Upper lobe of left lung (tissue), 4 donors: ENCODE results near the gene ENOX1.

Experiments used
- POLR2A ChIP-seq, 4 donors: fragments of 450-650 bp; IDR thresholded peaks; one replicate each; pipeline ENCODE4 v1.5.1; 2016 to 2017; ENCODE audit warnings: antibody characterized with exemption in 4 of 4, mild to moderate bottlenecking in 2 of 4
- TF ChIP-seq, protein P1 (sequence below), 6 experiments: fragments of 450-650 bp in 4 of 6; fragments of 200-600 bp in 2 of 6; sonication (generic) in 2 of 6; IDR thresholded peaks; one replicate each; pipeline ENCODE4 v1.5.1; 2016 to 2019; ENCODE audit warnings: antibody characterized with exemption in 6 of 6

DNA sequence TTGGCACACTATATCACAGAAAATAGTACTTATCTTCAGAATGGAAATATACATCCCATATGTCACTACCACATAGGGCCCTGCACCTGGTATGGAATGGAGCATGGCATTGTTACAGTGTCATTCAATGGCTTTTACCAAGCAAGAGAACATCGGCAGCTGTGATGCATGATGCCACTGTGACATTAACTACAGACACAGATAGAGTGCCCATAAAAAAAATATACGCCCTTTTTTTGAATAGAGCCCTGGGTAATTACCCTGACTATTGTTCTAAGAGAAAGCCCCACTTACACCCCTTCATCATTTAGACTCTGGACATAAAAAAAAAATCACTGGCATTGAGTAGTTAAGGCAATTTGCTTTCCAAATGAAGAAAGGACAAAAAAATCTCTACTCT lies 443.1 kb downstream of the ENOX1 start:
- TF ChIP-seq, protein P1, sequence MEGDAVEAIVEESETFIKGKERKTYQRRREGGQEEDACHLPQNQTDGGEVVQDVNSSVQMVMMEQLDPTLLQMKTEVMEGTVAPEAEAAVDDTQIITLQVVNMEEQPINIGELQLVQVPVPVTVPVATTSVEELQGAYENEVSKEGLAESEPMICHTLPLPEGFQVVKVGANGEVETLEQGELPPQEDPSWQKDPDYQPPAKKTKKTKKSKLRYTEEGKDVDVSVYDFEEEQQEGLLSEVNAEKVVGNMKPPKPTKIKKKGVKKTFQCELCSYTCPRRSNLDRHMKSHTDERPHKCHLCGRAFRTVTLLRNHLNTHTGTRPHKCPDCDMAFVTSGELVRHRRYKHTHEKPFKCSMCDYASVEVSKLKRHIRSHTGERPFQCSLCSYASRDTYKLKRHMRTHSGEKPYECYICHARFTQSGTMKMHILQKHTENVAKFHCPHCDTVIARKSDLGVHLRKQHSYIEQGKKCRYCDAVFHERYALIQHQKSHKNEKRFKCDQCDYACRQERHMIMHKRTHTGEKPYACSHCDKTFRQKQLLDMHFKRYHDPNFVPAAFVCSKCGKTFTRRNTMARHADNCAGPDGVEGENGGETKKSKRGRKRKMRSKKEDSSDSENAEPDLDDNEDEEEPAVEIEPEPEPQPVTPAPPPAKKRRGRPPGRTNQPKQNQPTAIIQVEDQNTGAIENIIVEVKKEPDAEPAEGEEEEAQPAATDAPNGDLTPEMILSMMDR (IDR thresholded peaks at IDR 0.05) = no peak
- TF ChIP-seq POLR2A (IDR thresholded peaks at IDR 0.05) = no peak
